Hematopoietic multipotent progenitor cell (in vitro differentiated cells): ENCODE measurements around the gene SPEM3. TPM values are rescaled to one million over a fixed set of nuclear protein-coding genes. Genes with fewer than 3 reads are reported as not detected.

Source experiments
- DNase-seq, 3 donors: peaks; one replicate each; pipeline ENCODE4 v3.0.0-alpha.2; 2011 to 2015; ENCODE audit warnings: low read depth in 2 of 3, low spot score in 2 of 3
- total RNA-seq: library from RNA; depleted of rRNA; stranded (reverse); fragments of >200 nt; gene quantifications from one replicate; pipeline ENCODE4 v1.2.3, GENCODE V29; 2012

SPEM3 gene
- total RNA-seq, 1 donor, result not detected

GRCh38 chr17:7440113-7440833 is 11.6 kb downstream of the SPEM3 start:
- peak in 2 of 3 donors; percentile 41 to 48 for DNase-seq

- peak in 2 of 3 donors; percentile 60 to 70 for DNase-seq
These were observed 12.2 kb downstream of the SPEM3 start for GRCh38 chr17:7440834-7441195.

- no peak for DNase-seq
These were observed 12.6 kb downstream of the SPEM3 start for GRCh38 chr17:7441266-7441665.

- no peak for DNase-seq
These were observed 13.5 kb downstream of the SPEM3 start for GRCh38 chr17:7442142-7442541.

- no peak for DNase-seq
These were observed 15.1 kb downstream of the SPEM3 start for GRCh38 chr17:7443499-7444485.

- DNase-seq, result peak in 2 of 3 donors; percentile 36 to 44
These were observed 16.3 kb downstream of the SPEM3 start, which contains the start of gene CHRNB1 for GRCh38 chr17:7444682-7445618. TSS of gene CHRNB1 (plus strand) at chr17:7445061. CDS start at chr17:7445128, 67 bp downstream.

GRCh38 chr17:7445619-7445968 is 16.9 kb downstream of the SPEM3 start:
- DNase-seq, result peak in 1 of 3 donors; percentile 31

- DNase-seq, result no peak
These were observed 19.8 kb downstream of the SPEM3 start for GRCh38 chr17:7448461-7448860.

GRCh38 chr17:7459961-7460545 is 31.4 kb downstream of the SPEM3 start:
- DNase-seq, result no peak

GRCh38 chr17:7460850-7461660 is 32.4 kb downstream of the SPEM3 start:
- no peak for DNase-seq

- DNase-seq, result no peak
These were observed 34.1 kb downstream of the SPEM3 start for GRCh38 chr17:7462474-7463371.

GRCh38 chr17:7463372-7463846 is 34.8 kb downstream of the SPEM3 start:
- no peak for DNase-seq

- no peak for DNase-seq
These were observed 35.4 kb downstream of the SPEM3 start for GRCh38 chr17:7464081-7464480.

- no peak for DNase-seq
These were observed 37.1 kb downstream of the SPEM3 start for GRCh38 chr17:7465597-7466275.

- no peak for DNase-seq
These were observed 37.6 kb downstream of the SPEM3 start for GRCh38 chr17:7466318-7466638.

GRCh38 chr17:7466639-7467341 is 38.1 kb downstream of the SPEM3 start:
- no peak for DNase-seq

GRCh38 chr17:7467498-7467897 is 38.8 kb downstream of the SPEM3 start:
- DNase-seq, result no peak
